Thyroid gland (tissue), 4 donors: ENCODE results near the gene DEFB128.

ENCODE experiments used
- CTCF ChIP-seq, 6 experiments: fragments of 200-600 bp in 3 of 6; fragments of 450-650 bp in 3 of 6; sonication (generic) in 3 of 6; IDR thresholded peaks; one replicate each; pipeline ENCODE4 v1.5.1; 2016 to 2019; ENCODE audit warnings: antibody characterized with exemption in 6 of 6, mild to moderate bottlenecking in 2 of 6, inconsistent platforms in 1 of 6, moderate library complexity in 1 of 6
- POLR2A ChIP-seq, 2 donors: fragments of 450-650 bp; IDR thresholded peaks; one replicate each; pipeline ENCODE4 v1.6.1; 2017; ENCODE audit warnings: antibody characterized with exemption in 2 of 2, mild to moderate bottlenecking in 2 of 2, moderate library complexity in 1 of 2

GRCh38 chr20:235891-236290, 46.4 kb upstream of the DEFB128 start:
- TF ChIP-seq CTCF (IDR thresholded peaks at IDR 0.05) (peak in 3 of 6 experiments; percentile 13 to 46 (median 40)), POLR2A (IDR thresholded peaks at IDR 0.05) (no peak)
